OCI-M2 (cell line): Measurements from ENCODE around the gene BLM.
A peak's percentile ranks its signal among the peaks of the same experiment; 100 is the strongest.

ENCODE experiments used
- DNase-seq: peaks from one replicate; lab custom pipeline; 2025; ENCODE audit not compliant: unreplicated experiment; lab: John Stamatoyannopoulos, UW

The BLM gene

DNA sequence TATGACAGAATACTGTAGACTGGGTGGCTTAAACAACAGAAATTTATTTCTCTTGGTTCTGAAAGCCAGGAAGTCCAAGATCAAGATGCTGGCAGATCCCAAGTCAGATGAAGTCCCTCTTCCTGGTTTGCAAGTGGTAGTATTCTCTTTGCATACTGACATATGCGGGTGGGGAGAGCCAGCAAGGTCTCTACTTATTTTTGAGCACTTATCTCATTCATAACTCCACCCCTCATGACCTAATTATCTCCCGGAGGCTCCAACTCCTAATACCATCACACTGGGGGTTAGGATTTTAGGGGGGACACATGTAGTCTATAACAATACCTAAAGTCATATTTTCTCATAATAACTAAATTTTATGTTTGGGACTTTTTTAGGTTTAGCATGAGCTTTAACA is 65.3 kb downstream of the BLM start:
- no peak for DNase-seq

- DNase-seq: no peak
These were observed 70.7 kb downstream of the BLM start for GRCh38 chr15:90787881-90788280.

DNA sequence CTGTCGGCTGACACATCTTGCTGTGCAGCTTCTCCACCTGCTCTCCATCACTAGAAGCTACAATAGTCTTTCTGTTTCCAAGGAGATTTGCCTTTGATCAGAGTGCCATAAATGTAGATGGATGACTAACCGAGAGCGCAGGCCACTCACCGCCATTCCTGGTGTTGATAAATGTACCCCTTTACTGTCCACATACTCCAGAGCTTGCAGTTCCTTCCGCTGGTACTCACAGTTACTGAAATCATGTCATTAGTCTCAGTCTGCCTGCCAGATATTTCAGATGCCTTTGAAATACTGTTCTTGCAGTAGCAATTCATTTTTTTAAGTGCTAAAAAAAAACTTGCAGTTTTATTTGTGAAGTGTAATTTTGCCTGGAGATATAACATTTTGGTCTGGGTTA is 72.3 kb downstream of the BLM start:
- no peak for DNase-seq

DNA sequence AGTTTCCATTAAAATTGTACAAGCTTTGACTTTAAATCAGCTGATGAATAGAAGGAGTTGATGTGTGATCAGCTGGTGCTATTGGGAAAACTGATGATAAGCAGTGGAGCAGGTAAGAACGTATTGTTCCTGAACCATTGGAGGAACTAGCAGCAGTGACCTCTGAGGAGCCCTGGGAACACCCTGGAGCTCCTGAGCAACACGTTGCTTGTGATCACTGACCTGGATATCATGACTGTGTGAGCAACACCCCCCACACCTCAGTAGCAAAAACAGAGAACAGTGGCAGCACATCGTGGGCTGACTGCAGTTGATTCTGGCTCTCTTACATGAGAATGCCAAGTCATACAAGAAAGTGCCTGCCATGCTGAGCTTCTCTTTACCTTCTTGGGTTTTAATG is 72.9 kb downstream of the BLM start:
- no peak for DNase-seq

GRCh38 chr15:90790561-90790960 is 73.4 kb downstream of the BLM start:
- no peak for DNase-seq

GRCh38 chr15:90794538-90794937 is 77.4 kb downstream of the BLM start:
- DNase-seq: no peak

DNA sequence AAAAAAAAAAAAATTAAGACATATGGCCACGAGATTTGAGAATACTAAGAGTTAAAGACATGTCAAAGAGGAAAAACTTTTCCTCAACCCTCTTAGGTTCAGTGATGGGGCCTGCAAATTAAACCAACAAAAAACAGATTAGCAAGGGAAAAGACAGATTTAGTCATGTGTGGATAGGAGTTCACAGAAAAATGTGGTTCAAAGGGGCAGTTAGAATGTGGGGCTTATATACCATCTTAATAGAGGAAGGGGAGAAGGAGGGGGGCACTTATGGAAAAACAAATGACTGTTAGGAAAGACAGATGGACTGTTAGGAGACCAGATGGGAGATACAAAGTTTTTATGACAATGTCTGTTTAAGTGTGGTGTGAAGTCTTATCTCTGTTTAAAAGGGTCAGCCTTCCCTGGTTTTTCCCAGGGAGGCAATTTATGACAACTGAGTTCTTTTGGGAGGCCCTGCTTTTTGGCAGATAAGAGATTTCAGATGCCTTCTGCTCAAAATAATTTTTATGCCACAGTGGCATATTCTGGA is 82.6 kb downstream of the BLM start:
- peak; percentile 15 for DNase-seq

- DNase-seq: no peak
These were observed 84.7 kb downstream of the BLM start for GRCh38 chr15:90801803-90802202.

- no peak for DNase-seq
These were observed 90.1 kb downstream of the BLM start for GRCh38 chr15:90807074-90807785.

- no peak for DNase-seq
These were observed 90.6 kb downstream of the BLM start for GRCh38 chr15:90807786-90808086.

GRCh38 chr15:90808517-90809235 is 91.5 kb downstream of the BLM start:
- no peak for DNase-seq

DNA sequence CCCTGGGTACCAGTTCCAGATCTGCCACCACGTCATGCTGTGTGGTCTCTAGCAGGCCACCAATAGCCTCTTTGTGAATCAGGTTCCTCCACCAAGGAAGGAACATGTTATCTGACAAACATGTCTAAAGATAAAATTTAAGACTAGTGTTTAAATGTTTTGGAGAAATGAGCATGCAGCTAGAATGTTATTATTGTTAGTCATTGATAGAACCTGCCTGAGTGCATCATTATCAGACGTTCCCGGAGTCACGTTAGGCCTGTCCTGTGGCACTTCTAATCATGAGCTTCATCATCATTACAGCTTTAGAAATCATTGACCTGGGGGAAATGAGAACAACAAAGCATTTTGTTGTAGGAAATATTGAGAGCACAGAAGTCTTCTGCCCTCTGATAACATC is 92.4 kb downstream of the BLM start:
- DNase-seq: no peak

DNA sequence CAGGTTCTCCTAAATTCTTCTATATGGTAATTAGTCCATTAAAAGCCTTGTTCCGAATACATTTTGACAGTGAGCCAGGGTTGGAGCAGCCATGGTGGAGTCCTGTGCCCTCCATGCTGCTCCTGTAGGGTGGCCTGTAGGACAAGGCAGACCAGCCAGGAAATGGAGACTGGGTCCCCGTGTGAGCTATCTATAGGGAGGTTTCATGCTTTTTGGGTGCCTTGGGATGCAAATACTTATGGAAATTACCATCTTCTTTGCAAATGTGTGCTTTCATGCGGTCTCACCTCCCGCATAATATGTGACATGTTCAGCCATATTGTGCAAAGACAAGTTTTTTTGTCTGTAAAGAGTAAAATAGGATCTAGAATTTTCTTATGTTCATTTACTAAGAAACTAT is 93.2 kb downstream of the BLM start:
- no peak for DNase-seq

- no peak for DNase-seq
These were observed 95.2 kb downstream of the BLM start for GRCh38 chr15:90812171-90812957.

- DNase-seq: no peak
These were observed 95.8 kb downstream of the BLM start for GRCh38 chr15:90812958-90813265.

DNA sequence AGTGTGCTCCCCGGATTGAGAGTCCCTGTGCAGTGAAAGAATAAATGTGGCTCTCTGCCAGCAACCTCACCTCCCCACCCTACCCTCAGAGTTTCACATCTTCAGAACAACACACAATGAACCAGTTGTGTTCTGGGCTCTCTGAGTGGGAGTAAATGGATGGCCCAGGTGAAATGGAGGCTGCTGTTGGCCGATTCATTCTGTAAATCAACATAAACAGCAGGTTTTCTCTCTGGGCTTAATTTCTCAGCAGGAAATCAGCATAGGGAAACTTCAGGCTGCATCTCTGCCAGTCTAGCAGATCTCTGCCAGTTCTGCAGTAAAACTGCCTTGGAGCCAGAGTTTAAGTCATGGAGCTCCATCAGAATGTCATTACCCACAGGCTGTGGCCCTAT is 96.6 kb downstream of the BLM start:
- DNase-seq: no peak

DNA sequence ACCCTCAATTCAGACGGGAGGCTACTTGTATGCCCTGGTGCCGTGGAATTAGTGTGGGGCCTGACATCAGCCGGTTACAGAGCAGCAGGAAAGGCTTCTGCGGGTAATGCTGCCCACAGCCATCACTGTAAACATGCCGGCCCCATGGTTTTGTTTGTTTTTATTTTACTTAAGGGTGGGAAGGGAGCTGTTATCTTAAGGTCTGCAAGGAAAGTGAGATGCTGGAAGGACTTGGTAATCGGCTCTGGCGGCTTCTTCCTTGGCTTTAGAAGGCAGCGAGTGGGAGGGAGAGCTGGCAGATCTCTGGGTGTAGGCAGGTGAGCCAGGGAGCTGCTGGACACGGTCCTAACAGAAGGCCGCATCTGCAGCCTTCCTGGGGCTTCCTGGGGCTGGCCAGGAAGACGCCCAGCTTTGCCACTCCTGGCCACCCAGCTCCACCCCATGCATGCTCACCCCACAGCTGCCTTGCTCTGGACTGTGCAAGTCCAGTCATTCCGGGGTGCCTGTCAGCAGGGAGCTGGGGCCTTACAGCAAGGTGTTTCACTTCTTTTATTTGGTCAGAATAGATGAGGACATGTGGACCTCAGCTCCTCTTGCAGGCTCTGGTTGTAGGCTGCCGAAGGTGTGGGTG is 97.2 kb downstream of the BLM start:
- no peak for DNase-seq

GRCh38 chr15:90816401-90817116 is 99.4 kb downstream of the BLM start:
- no peak for DNase-seq

DNA sequence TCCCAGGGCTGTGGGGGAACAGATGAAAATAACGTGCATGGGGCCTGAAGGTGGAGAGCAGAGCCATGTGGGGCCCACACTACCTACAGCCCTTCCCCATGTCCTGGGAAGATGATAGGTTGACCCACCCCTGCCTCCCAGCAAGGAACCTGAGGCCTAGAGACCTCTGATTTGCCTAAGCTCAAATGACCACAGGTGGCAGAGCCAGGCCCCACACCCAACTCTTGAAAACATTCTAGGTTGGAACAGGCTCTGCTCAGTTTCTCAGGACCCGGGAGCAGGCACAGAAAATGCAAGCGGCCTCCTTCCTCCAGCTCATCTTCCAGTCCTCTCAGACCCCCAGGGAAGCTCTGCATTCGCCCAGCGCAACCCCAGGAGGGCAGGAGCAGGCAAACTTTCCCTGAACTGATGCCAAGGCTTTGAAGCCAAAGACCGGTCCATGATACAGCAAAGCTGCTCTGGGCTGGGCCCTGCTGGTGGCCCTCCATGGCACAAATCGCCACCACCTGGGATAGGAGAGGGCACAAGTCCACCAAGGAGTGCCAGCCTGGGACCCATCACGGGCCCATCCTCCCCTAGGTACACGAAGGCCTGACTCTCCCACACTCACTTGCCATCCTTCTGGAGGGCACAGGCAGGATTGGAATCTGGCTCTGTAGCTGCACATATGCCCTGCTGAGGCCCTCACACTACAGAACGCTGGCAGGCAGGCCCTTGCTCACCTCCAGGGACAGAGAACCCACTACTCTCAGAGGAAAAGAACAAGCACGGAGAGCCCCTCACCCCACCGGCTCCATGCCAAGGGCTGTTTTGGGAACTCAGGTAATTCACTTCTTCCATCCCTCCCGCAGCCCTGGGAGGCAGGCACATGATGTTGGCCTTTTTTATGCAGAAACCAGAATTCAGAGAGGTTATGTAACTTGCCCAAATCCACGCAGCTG is 100.2 kb downstream of the BLM start:
- no peak for DNase-seq
